ENCODE data around the gene CUEDC1. TPM values are rescaled to one million over a fixed set of nuclear protein-coding genes. Genes with fewer than 3 reads are reported as not detected.

Gene CUEDC1
- polyA plus RNA-seq (2012; ENCODE audit: low read depth, missing spikeins) = 0.78 TPM

- DNase-seq (ENCODE audit: insufficient read length, low spot score) = peak; percentile 68
- no peak for TF ChIP-seq PAX5 (IDR thresholded peaks at IDR 0.05; ENCODE audit: insufficient read depth, low read length, severe bottlenecking)
- TF ChIP-seq SPI1 (IDR thresholded peaks at IDR 0.05; ENCODE audit: low read depth, low read length) = no peak
- TF ChIP-seq TAF1 (IDR thresholded peaks at IDR 0.05; ENCODE audit: low read depth, low read length) = no peak
- TF ChIP-seq POLR2AphosphoS5 (IDR thresholded peaks at IDR 0.05; ENCODE audit: low read depth, low read length) = no peak
- TF ChIP-seq POLR2A (IDR thresholded peaks at IDR 0.05; ENCODE audit: low read depth, low read length) = no peak
- no peak for TF ChIP-seq POU2F2 (IDR thresholded peaks at IDR 0.05; ENCODE audit: low read depth, low read length)
- FAIRE-seq = peak; percentile 77
Measured at GRCh38 chr17:57955183-57955931, at the start of gene CUEDC1. Gene CUEDC1, minus strand, starts transcription at chr17:57955412. Its CDS starts 69,848 bp downstream, at chr17:57885564.

GRCh38 chr17:58004060-58004459 lies 48.8 kb upstream of the CUEDC1 start:
- no peak for FAIRE-seq
- DNase-seq (ENCODE audit: insufficient read length, low spot score) = no peak
- TF ChIP-seq SPI1 (IDR thresholded peaks at IDR 0.05; ENCODE audit: low read depth, low read length) (no peak), POLR2AphosphoS5 (IDR thresholded peaks at IDR 0.05; ENCODE audit: low read depth, low read length) (0 out of 2 replicates have a peak, but pooled peaks have one; percentile 10)

- DNase-seq (ENCODE audit: insufficient read length, low spot score) = no peak
- no peak for FAIRE-seq
- TF ChIP-seq TAF1 (IDR thresholded peaks at IDR 0.05; ENCODE audit: low read depth, low read length) (no peak), PAX5 (IDR thresholded peaks at IDR 0.05; ENCODE audit: insufficient read depth, low read length, severe bottlenecking) (no peak), POLR2AphosphoS5 (IDR thresholded peaks at IDR 0.05; ENCODE audit: low read depth, low read length) (no peak), SPI1 (IDR thresholded peaks at IDR 0.05; ENCODE audit: low read depth, low read length) (no peak), POU2F2 (IDR thresholded peaks at IDR 0.05; ENCODE audit: low read depth, low read length) (no peak), POLR2A (IDR thresholded peaks at IDR 0.05; ENCODE audit: low read depth, low read length) (no peak; the same call in 1 of the 2 replicates)
Measured at GRCh38 chr17:58002973-58003372, 47.8 kb upstream of the CUEDC1 start.

GRCh38 chr17:58002154-58002948 lies 47.1 kb upstream of the CUEDC1 start:
- DNase-seq (ENCODE audit: insufficient read length, low spot score) (no peak), FAIRE-seq (no peak)
- TF ChIP-seq POU2F2 (IDR thresholded peaks at IDR 0.05; ENCODE audit: low read depth, low read length) = no peak
- no peak for TF ChIP-seq TAF1 (IDR thresholded peaks at IDR 0.05; ENCODE audit: low read depth, low read length)
- no peak; the same call in 1 of the 2 replicates for TF ChIP-seq POLR2AphosphoS5 (IDR thresholded peaks at IDR 0.05; ENCODE audit: low read depth, low read length)
- no peak for TF ChIP-seq PAX5 (IDR thresholded peaks at IDR 0.05; ENCODE audit: insufficient read depth, low read length, severe bottlenecking)
- no peak for TF ChIP-seq SPI1 (IDR thresholded peaks at IDR 0.05; ENCODE audit: low read depth, low read length)
- TF ChIP-seq POLR2A (IDR thresholded peaks at IDR 0.05; ENCODE audit: low read depth, low read length) = no peak; the same call in 1 of the 2 replicates

GRCh38 chr17:58001461-58002124 lies 46.4 kb upstream of the CUEDC1 start:
- TF ChIP-seq POLR2AphosphoS5 (IDR thresholded peaks at IDR 0.05; ENCODE audit: low read depth, low read length) (peak; percentile 16; the same call in 1 of the 2 replicates), POLR2A (IDR thresholded peaks at IDR 0.05; ENCODE audit: low read depth, low read length) (0 out of 2 replicates have a peak, but pooled peaks have one; percentile 53), PAX5 (IDR thresholded peaks at IDR 0.05; ENCODE audit: insufficient read depth, low read length, severe bottlenecking) (no peak), POU2F2 (IDR thresholded peaks at IDR 0.05; ENCODE audit: low read depth, low read length) (no peak), SPI1 (IDR thresholded peaks at IDR 0.05; ENCODE audit: low read depth, low read length) (no peak)
- DNase-seq (ENCODE audit: insufficient read length, low spot score) = no peak
- FAIRE-seq = no peak

DNA sequence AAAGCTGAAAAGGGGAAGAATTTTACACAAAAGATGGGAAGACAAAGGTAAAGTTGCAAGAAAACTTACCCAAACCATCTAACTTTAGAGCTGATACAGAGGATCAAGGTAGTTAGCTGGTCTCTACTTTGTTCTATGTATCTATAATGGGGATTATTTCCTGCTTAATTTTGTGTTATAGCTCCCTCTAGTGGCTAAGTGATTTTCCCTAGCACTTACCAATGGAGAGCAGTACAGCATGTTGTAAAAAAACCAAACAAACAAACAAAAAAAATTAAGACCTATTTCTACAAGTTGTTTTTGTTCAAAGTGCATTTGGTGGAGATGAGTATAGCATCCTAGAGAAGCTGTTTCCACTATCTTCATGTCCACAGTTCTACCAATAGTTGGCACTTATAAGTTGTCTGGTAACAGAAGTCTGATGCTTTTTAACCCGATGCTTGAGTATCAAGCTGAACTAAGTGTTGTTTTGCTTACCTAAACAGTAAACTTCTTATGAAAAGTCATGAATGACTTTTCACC lies 44.3 kb upstream of the CUEDC1 start:
- DNase-seq (ENCODE audit: insufficient read length, low spot score) (no peak), FAIRE-seq (peak; percentile 23)
- no peak for TF ChIP-seq SPI1 (IDR thresholded peaks at IDR 0.05; ENCODE audit: low read depth, low read length)
- peak; percentile 67; the same call in 1 of the 2 replicates for TF ChIP-seq POLR2A (IDR thresholded peaks at IDR 0.05; ENCODE audit: low read depth, low read length)
- TF ChIP-seq PAX5 (IDR thresholded peaks at IDR 0.05; ENCODE audit: insufficient read depth, low read length, severe bottlenecking) = no peak

GRCh38 chr17:57999010-57999495 lies 43.8 kb upstream of the CUEDC1 start:
- DNase-seq (ENCODE audit: insufficient read length, low spot score) (no peak), FAIRE-seq (no peak)
- TF ChIP-seq POLR2A (IDR thresholded peaks at IDR 0.05; ENCODE audit: low read depth, low read length) (no peak), POU2F2 (IDR thresholded peaks at IDR 0.05; ENCODE audit: low read depth, low read length) (no peak), TAF1 (IDR thresholded peaks at IDR 0.05; ENCODE audit: low read depth, low read length) (no peak)

DNA sequence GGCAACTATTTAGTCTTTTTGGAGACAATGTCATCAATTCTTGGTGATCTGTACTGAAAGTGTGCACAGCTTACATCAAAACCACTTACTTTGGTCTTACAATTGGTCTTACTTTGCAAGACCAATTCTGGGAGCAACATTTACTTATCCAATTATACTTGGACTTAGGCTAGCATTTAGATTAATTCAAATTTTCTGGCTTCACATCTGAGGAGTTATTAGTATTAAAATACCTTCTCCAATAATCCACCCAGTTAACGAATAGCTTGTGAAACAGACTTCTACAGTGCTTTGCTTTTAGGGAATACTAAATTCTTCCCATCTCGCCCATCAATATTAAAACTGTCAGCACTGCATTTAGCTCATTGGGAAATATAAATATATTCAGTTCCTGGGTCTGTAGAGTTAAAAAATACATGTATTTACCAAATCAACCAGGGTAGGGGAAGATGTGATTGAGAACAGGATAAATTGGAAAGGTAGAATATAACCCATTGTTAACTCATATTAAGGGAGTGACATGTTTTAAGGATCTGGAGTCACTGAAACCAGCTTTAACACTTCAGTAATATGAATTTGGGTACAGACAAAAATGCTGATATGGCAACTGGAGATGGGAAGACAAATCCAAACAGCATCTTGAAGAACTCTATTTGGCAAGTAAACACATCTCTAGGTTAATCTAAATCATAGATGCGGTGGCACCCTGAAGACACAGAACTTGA lies 42.0 kb upstream of the CUEDC1 start:
- no peak for FAIRE-seq
- TF ChIP-seq TAF1 (IDR thresholded peaks at IDR 0.05; ENCODE audit: low read depth, low read length) = no peak
- TF ChIP-seq SPI1 (IDR thresholded peaks at IDR 0.05; ENCODE audit: low read depth, low read length) = no peak
- no peak for TF ChIP-seq POU2F2 (IDR thresholded peaks at IDR 0.05; ENCODE audit: low read depth, low read length)
- TF ChIP-seq POLR2A (IDR thresholded peaks at IDR 0.05; ENCODE audit: low read depth, low read length) = 0 out of 2 replicates have a peak, but pooled peaks have one; percentile 47
- no peak for TF ChIP-seq POLR2AphosphoS5 (IDR thresholded peaks at IDR 0.05; ENCODE audit: low read depth, low read length)

More for the DNA sequence above, 42.0 kb upstream of the CUEDC1 start:
- DNase-seq (ENCODE audit: insufficient read length, low spot score) = no peak
